A673 (cell line): ENCODE results near the gene BMP2K. TPM values are rescaled to one million over a fixed set of nuclear protein-coding genes. Genes with fewer than 3 reads are reported as not detected.
"Not testable (repeated sequence)": the region's sequence is repeated elsewhere in the genome, so short reads cannot be mapped to it uniquely, and the experiment has no call there.

Source experiments
- BruUV-seq: library from RNA; stranded (reverse); fragments of 400-500 nt; replicated peaks from 2 replicates; lab custom pipeline; 2021; lab: Mats Ljungman, UMichigan
- CTCF ChIA-PET: fragments of 300-600 bp; sonication (Branson Sonifier 250); formaldehyde crosslinking; loops from one replicate; lab custom pipeline; 2022; ENCODE audit warnings: antibody characterized with exemption; lab: Charles Lee
- POLR2A ChIA-PET: fragments of 300-600 bp; sonication (Branson Sonifier 250); formaldehyde crosslinking; loops from one replicate; lab custom pipeline; 2022; ENCODE audit warnings: antibody characterized with exemption; ENCODE audit not compliant: low non-redundant PET; lab: Charles Lee
- DNase-seq: peaks from one replicate; pipeline ENCODE4 v3.0.0-alpha.2; 2015; ENCODE audit warnings: low spot score
- H3K27ac ChIP-seq: fragments of 200-600 bp; sonication (generic); 2 replicates; pipeline ENCODE4 v1.5.1; 2016; ENCODE audit warnings: mixed run types, low read depth, mild to moderate bottlenecking, mixed read lengths, antibody characterized with exemption, low read length; ENCODE audit not compliant: poor library complexity, severe bottlenecking
- H3K27me3 ChIP-seq: fragments of 200-600 bp; sonication (generic); replicated peaks from 2 replicates; pipeline ENCODE4 v1.6.1; 2017; ENCODE audit warnings: mixed run types, low read depth, mild to moderate bottlenecking, mixed read lengths, antibody characterized with exemption, low read length; ENCODE audit not compliant: insufficient read depth, poor library complexity
- H3K36me3 ChIP-seq: fragments of 200-600 bp; sonication (generic); 2 replicates; pipeline ENCODE4 v1.6.1; 2016; ENCODE audit warnings: mixed run types, mild to moderate bottlenecking, mixed read lengths, antibody characterized with exemption, low read length; ENCODE audit not compliant: insufficient read depth, poor library complexity, severe bottlenecking
- H3K4me1 ChIP-seq: fragments of 200-600 bp; sonication (generic); 2 replicates; pipeline ENCODE4 v1.6.1; 2017; ENCODE audit warnings: mixed run types, mild to moderate bottlenecking, mixed read lengths, antibody characterized with exemption, low read length; ENCODE audit not compliant: insufficient read depth, poor library complexity, severe bottlenecking
- H3K4me3 ChIP-seq: fragments of 200-600 bp; sonication (generic); 2 replicates; pipeline ENCODE4 v1.5.1; 2016; ENCODE audit warnings: low read depth, mixed run types, mild to moderate bottlenecking, mixed read lengths, low read length; ENCODE audit not compliant: poor library complexity, severe bottlenecking
- H3K9me3 ChIP-seq: fragments of 200-600 bp; sonication (generic); 2 replicates; pipeline ENCODE4 v1.6.1; 2016; ENCODE audit warnings: mixed run types, low read depth, mild to moderate bottlenecking, mixed read lengths, antibody characterized with exemption, low read length; ENCODE audit not compliant: poor library complexity, severe bottlenecking
- EZH2 ChIP-seq: fragments of 200-600 bp; sonication (generic); IDR thresholded peaks from 2 replicates; pipeline ENCODE4 v1.6.1; 2017; ENCODE audit warnings: borderline replicate concordance, low read depth, mild to moderate bottlenecking, mixed read lengths, antibody characterized with exemption, low read length; ENCODE audit not compliant: poor library complexity, severe bottlenecking
- intact Hi-C: fragments of 100-400 bp; cut with micrococcal nuclease; formaldehyde crosslinking; loops from one replicate; pipeline ENCODE4 v1.10.0; 2022; ENCODE audit not compliant: unreplicated experiment
- total RNA-seq: library from RNA; stranded (reverse); gene quantifications from 2 replicates; pipeline ENCODE4 v1.2.3, GENCODE V29; 2021
- TF ChIP-seq, protein P1 (sequence below): fragments of 300-800, 200-600 bp; sonication (generic); conservative IDR thresholded peaks from 2 replicates; pipeline ENCODE4 v1.5.1; 2017; ENCODE audit warnings: low read depth, mild to moderate bottlenecking, antibody characterized with exemption, low read length, moderate library complexity, mixed read lengths

The BMP2K gene
- total RNA-seq, 1 experiment from 2014 or later, result 14.3 TPM

DNA sequence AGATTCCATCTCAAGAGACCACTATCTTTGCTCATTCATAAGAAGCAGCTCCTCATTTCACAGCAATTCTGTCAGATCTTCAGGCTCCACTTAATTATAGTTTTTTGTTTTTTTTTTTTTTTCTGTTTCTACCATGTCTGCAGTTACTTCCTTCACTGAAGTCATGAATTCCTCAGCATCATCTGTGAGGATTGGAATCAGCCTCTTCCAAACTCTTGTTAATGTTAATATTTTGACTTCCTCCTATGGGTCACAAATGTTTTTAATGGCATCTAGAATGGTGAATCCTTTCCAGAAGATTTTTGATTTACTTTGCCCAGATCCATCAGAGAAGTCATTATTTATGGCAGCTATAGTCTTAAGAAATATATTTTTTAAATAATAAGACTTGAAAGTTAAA lies 53.1 kb downstream of the BMP2K start:
- no peaks in the 10 kb centered on the region for H3K36me3 ChIP-seq
- H3K27me3 ChIP-seq, result no peaks in the 10 kb centered on the region
- ChIA-PET POLR2A (no interaction called here), CTCF (no interaction called here)
- H3K4me1 ChIP-seq, result no peaks in the 10 kb centered on the region
- H3K27ac ChIP-seq, result no peak overlapping the region
- H3K9me3 ChIP-seq, result no peaks in the 10 kb centered on the region
- TF ChIP-seq EZH2, result no peak
- TF ChIP-seq, protein P1, sequence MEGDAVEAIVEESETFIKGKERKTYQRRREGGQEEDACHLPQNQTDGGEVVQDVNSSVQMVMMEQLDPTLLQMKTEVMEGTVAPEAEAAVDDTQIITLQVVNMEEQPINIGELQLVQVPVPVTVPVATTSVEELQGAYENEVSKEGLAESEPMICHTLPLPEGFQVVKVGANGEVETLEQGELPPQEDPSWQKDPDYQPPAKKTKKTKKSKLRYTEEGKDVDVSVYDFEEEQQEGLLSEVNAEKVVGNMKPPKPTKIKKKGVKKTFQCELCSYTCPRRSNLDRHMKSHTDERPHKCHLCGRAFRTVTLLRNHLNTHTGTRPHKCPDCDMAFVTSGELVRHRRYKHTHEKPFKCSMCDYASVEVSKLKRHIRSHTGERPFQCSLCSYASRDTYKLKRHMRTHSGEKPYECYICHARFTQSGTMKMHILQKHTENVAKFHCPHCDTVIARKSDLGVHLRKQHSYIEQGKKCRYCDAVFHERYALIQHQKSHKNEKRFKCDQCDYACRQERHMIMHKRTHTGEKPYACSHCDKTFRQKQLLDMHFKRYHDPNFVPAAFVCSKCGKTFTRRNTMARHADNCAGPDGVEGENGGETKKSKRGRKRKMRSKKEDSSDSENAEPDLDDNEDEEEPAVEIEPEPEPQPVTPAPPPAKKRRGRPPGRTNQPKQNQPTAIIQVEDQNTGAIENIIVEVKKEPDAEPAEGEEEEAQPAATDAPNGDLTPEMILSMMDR, result no peak
- H3K4me3 ChIP-seq, result no peak overlapping the region
- no peak for DNase-seq
- intact Hi-C loops, result no loop called here
- BruUV-seq, result no TSS peak

DNA sequence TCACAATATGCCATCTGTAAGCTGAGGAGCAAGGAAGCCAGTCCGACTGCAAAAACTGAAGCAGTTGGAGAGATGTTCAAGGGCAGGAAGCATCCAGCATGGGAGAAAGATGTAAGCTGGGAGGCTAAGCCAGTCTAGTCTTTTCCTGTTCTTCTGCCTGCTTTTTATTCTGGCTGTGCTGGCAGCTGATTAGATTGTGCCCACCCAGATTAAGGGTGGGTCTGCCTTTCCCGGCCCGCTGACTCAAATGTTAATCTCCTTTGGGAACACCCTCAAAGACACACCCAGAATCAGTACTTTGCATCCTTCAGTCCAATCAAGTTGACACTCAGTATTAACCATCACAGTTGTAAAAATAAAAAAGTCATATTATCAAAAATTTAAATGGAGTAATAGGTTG lies 63.5 kb downstream of the BMP2K start:
- intact Hi-C loops, CTCF ChIA-PET, BruUV-seq, POLR2A ChIA-PET, H3K27me3 ChIP-seq, DNase-seq, H3K27ac ChIP-seq, H3K36me3 ChIP-seq, H3K9me3 ChIP-seq, H3K4me1 ChIP-seq, H3K4me3 ChIP-seq: not testable (repeated sequence)

DNA sequence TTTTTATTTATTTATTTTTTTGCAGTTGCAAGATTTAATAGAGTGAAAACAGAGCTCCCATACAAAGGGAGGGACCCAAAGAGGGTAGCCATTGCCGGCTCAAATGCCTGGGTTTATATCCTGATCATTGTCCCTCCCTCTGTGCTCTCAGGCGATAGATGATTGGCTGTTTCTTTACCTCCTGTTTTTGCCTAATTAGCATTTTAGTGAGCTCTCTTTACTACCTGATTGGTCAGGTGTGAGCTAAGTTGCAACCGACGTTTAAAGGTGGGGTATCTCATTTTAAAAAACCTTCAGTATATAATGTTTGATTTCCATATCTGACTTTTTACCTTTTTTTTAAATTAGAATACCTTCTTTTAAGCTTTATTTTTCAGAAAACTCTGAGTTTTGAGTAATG lies 64.1 kb downstream of the BMP2K start:
- intact Hi-C loops, BruUV-seq, H3K36me3 ChIP-seq, POLR2A ChIA-PET, H3K9me3 ChIP-seq, H3K27ac ChIP-seq, H3K4me1 ChIP-seq, DNase-seq, H3K4me3 ChIP-seq, H3K27me3 ChIP-seq, CTCF ChIA-PET: not testable (repeated sequence)

DNA sequence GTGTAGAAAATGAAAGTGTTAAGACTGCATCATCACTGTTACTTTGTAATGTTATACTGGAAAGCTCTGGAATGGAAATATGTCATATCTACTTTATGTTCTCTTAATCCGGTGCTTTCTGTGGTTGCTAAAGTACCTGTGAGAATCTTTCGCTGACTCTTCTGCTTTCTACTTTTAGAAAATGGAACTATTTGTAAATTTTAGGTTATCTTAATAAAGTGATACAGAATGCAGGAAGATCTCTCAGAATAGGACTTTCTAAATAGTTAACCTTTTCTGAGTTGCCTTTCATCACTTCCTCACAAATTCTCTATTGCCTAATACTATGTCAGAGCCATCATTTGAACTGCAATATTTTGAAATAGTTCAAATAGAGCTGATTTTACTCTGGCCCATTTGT lies 69.3 kb downstream of the BMP2K start:
- ChIA-PET CTCF (interaction anchor here (0.6 kb wide), 1 partner anchor 982 kb away, joined by 6 read pairs; no protein-coding TSS in a partner anchor), POLR2A (no interaction called here)

More for the DNA sequence above, 69.3 kb downstream of the BMP2K start:
- intact Hi-C loops, result no loop called here
- Histone ChIP-seq H3K36me3 (no peaks in the 10 kb centered on the region), H3K4me1 (no peaks in the 10 kb centered on the region), H3K4me3 (no peak overlapping the region), H3K27me3 (no peaks in the 10 kb centered on the region), H3K27ac (no peak overlapping the region), H3K9me3 (no peaks in the 10 kb centered on the region)
- TF ChIP-seq EZH2, result no peak
- TF ChIP-seq, protein P1, result no peak
- no TSS peak for BruUV-seq
- no peak for DNase-seq
